WTC11 (cell line): ENCODE data around the gene RHBDL1. TPM values are rescaled to one million over a fixed set of nuclear protein-coding genes. Genes with fewer than 3 reads are reported as not detected.

Source experiments
- ATAC-seq: fragments of 200-7000 bp; cut with Tn5 transposase; 2 replicates; pipeline ENCODE4 v1.10.0; 2021; ENCODE audit warnings: mild to moderate bottlenecking, moderate library complexity
- CTCF ChIA-PET: fragments of 300-600 bp; sonication (Branson Sonifier 250); formaldehyde crosslinking; loops from one replicate; lab custom pipeline; 2021; ENCODE audit warnings: antibody characterized with exemption; lab: Charles Lee
- POLR2A ChIA-PET: fragments of 350-600 bp; sonication (Branson Sonifier 250); formaldehyde crosslinking; loops from one replicate; lab custom pipeline; 2021; ENCODE audit warnings: antibody characterized with exemption; lab: Charles Lee
- DNase-seq: peaks from one replicate; pipeline ENCODE4 v3.0.0; 2021; ENCODE audit warnings: low spot score
- H3K27ac Mint-ChIP-seq: 2 replicates; pipeline ENCODE4 v1.8.0; 2021; ENCODE audit warnings: mixed read lengths
- H3K27me3 Mint-ChIP-seq: 2 replicates; pipeline ENCODE4 v1.8.0; 2021; ENCODE audit warnings: low read depth, mild to moderate bottlenecking, moderate library complexity, mixed read lengths
- H3K36me3 Mint-ChIP-seq: 2 replicates; pipeline ENCODE4 v1.8.0; 2021; ENCODE audit warnings: mixed read lengths
- H3K4me1 Mint-ChIP-seq: 2 replicates; pipeline ENCODE4 v1.8.0; 2022; ENCODE audit warnings: mixed read lengths
- H3K4me3 Mint-ChIP-seq: 2 replicates; pipeline ENCODE4 v1.8.0; 2021; ENCODE audit warnings: mild to moderate bottlenecking, moderate library complexity, mixed read lengths
- H3K9me3 Mint-ChIP-seq: 2 replicates; pipeline ENCODE4 v1.8.0; 2021; ENCODE audit warnings: mixed read lengths
- ATF2 ChIP-seq: sonication (generic); formaldehyde crosslinking; IDR thresholded peaks from 2 replicates; pipeline ENCODE4 v1.8.1; 2022; ENCODE audit warnings: low read depth, missing genetic modification reagents, borderline replicate concordance
- ATF6 ChIP-seq: sonication (generic); formaldehyde crosslinking; IDR thresholded peaks from 2 replicates; pipeline ENCODE4 v1.8.1; 2023; ENCODE audit warnings: mild to moderate bottlenecking, missing genetic modification reagents
- CREB1 ChIP-seq: sonication (generic); formaldehyde crosslinking; IDR thresholded peaks from 2 replicates; pipeline ENCODE4 v1.8.0; 2023; ENCODE audit warnings: mild to moderate bottlenecking, missing genetic modification reagents
- CTCF ChIP-seq: fragments of 200-600 bp; IDR thresholded peaks from 2 replicates; pipeline ENCODE4 v1.8.0; 2022; ENCODE audit warnings: antibody characterized with exemption
- ERG ChIP-seq: fragments of 250-450 bp; sonication (Bioruptor Pico); IDR thresholded peaks from 2 replicates; pipeline ENCODE4 v1.8.0; 2021; ENCODE audit warnings: mild to moderate bottlenecking
- FOXP1 ChIP-seq: sonication (generic); formaldehyde crosslinking; IDR thresholded peaks from 2 replicates; pipeline ENCODE4 v1.8.0; 2022; ENCODE audit warnings: missing genetic modification reagents, mild to moderate bottlenecking, moderate library complexity, borderline replicate concordance
- FOXP4 ChIP-seq: sonication (generic); formaldehyde crosslinking; IDR thresholded peaks from 2 replicates; pipeline ENCODE4 v1.8.0; 2022; ENCODE audit warnings: mild to moderate bottlenecking, missing genetic modification reagents
- GRHL2 ChIP-seq: fragments of 250-450 bp; sonication (Bioruptor Pico); IDR thresholded peaks from 2 replicates; pipeline ENCODE4 v1.8.0; 2022; ENCODE audit warnings: mild to moderate bottlenecking, moderate library complexity; ENCODE audit not compliant: insufficient replicate concordance, severe bottlenecking
- HMGA2 ChIP-seq: fragments of 250-450 bp; sonication (Bioruptor Pico); IDR thresholded peaks from 2 replicates; pipeline ENCODE4 v1.4.0; 2021; ENCODE audit warnings: mild to moderate bottlenecking, moderate library complexity
- JUN ChIP-seq: sonication (generic); formaldehyde crosslinking; IDR thresholded peaks from 2 replicates; pipeline ENCODE4 v1.8.0; 2023; ENCODE audit warnings: mild to moderate bottlenecking, missing genetic modification reagents
- KAT7 ChIP-seq: sonication (generic); formaldehyde crosslinking; IDR thresholded peaks from 2 replicates; pipeline ENCODE4 v1.8.1; 2023; ENCODE audit warnings: missing genetic modification reagents, mild to moderate bottlenecking, borderline replicate concordance
- OVOL2 ChIP-seq: fragments of 250-450 bp; sonication (Bioruptor Pico); IDR thresholded peaks from 2 replicates; pipeline ENCODE4 v1.9.0; 2021; ENCODE audit warnings: mild to moderate bottlenecking, borderline replicate concordance
- RELA ChIP-seq: sonication (generic); formaldehyde crosslinking; IDR thresholded peaks from 2 replicates; pipeline ENCODE4 v1.8.1; 2022; ENCODE audit warnings: missing genetic modification reagents, mild to moderate bottlenecking, borderline replicate concordance
- SMAD4 ChIP-seq: sonication (generic); formaldehyde crosslinking; IDR thresholded peaks from 2 replicates; pipeline ENCODE4 v1.8.0; 2022; ENCODE audit warnings: mild to moderate bottlenecking, missing genetic modification reagents
- USF2 ChIP-seq: sonication (generic); formaldehyde crosslinking; IDR thresholded peaks from 2 replicates; pipeline ENCODE4 v1.8.1; 2023; ENCODE audit warnings: mild to moderate bottlenecking, missing genetic modification reagents, moderate library complexity
- ZNF121 ChIP-seq: sonication (generic); formaldehyde crosslinking; IDR thresholded peaks from 2 replicates; pipeline ENCODE4 v1.8.0; 2023; ENCODE audit warnings: missing genetic modification reagents
- ZNF219 ChIP-seq: sonication (generic); formaldehyde crosslinking; IDR thresholded peaks from 2 replicates; pipeline ENCODE4 v1.8.0; 2023; ENCODE audit warnings: missing genetic modification reagents, mild to moderate bottlenecking, borderline replicate concordance
- ZNF263 ChIP-seq: sonication (generic); formaldehyde crosslinking; IDR thresholded peaks from 2 replicates; pipeline ENCODE4 v1.8.1; 2022; ENCODE audit warnings: low read depth, mild to moderate bottlenecking, moderate library complexity, missing genetic modification reagents
- ZNF317 ChIP-seq: sonication (generic); formaldehyde crosslinking; IDR thresholded peaks from 2 replicates; pipeline ENCODE4 v1.8.1; 2023; ENCODE audit warnings: low read depth, mild to moderate bottlenecking, moderate library complexity, missing genetic modification reagents, borderline replicate concordance
- ZNF671 ChIP-seq: fragments of 250-450 bp; sonication (Bioruptor Pico); IDR thresholded peaks from 2 replicates; pipeline ENCODE4 v1.8.0; 2021; ENCODE audit warnings: mild to moderate bottlenecking
- total RNA-seq: library from RNA; stranded (reverse); gene quantifications from 3 replicates; pipeline ENCODE4 v1.2.3, GENCODE V29; 2021

The RHBDL1 gene
- total RNA-seq, 1 experiment from 2014 or later: 8.2 TPM

- TF ChIP-seq ATF2 (no peak), ZNF671 (CRISPR knock-in tag) (no peak), RELA (CRISPR knock-in tag) (no peak), OVOL2 (CRISPR knock-in tag) (no peak), ZNF121 (CRISPR knock-in tag) (no peak), ERG (CRISPR knock-in tag) (no peak), GRHL2 (CRISPR knock-in tag) (no peak), ATF6 (CRISPR knock-in tag) (no peak), HMGA2 (CRISPR knock-in tag) (peak; percentile 58; the same call in 1 of the 2 replicates), KAT7 (CRISPR knock-in tag) (no peak; the same call in 1 of the 2 replicates), CTCF (no peak), CREB1 (no peak), ZNF219 (CRISPR knock-in tag) (peak; percentile 87; the same call in 1 of the 2 replicates), ZNF263 (CRISPR knock-in tag) (no peak), FOXP1 (CRISPR knock-in tag) (peak; percentile 58; the same call in 1 of the 2 replicates)
Observed at GRCh38 chr16:636206-637080, 39.0 kb upstream of the RHBDL1 start, which contains the start of gene METTL26 (continued).

GRCh38 chr16:637081-638018 is 38.1 kb upstream of the RHBDL1 start:
- H3K4me3 Mint-ChIP-seq: peak overlapping the region; percentile 97
- CTCF ChIA-PET: interaction anchor here (0.5 to 4.0 kb wide), 17 partner anchors 11 to 284 kb away, joined by 3 to 37 read pairs (median 7); partner anchors contain the start of genes RHBDL1, RHOT2 and WDR90
- no peaks in the 10 kb centered on the region for H3K36me3 Mint-ChIP-seq
- H3K9me3 Mint-ChIP-seq: no peaks in the 10 kb centered on the region
- peak; percentile 91 for DNase-seq
- H3K4me1 Mint-ChIP-seq: peaks cover 19% of the 10 kb centered on the region
- ATAC-seq: peak; percentile 19
- H3K27ac Mint-ChIP-seq: peak overlapping the region; percentile 70
- peaks cover 4% of the 10 kb centered on the region; the same call in 1 of the 2 replicates for H3K27me3 Mint-ChIP-seq
- POLR2A ChIA-PET: interaction anchor here (0.8 to 1.5 kb wide), 4 partner anchors 11 to 30 kb away, joined by 3 to 7 read pairs (median 5); partner anchors contain the start of genes RHOT2 and WDR90
- TF ChIP-seq ZNF121 (CRISPR knock-in tag) (no peak), CTCF (no peak), ZNF317 (CRISPR knock-in tag) (no peak), JUN (CRISPR knock-in tag) (no peak), USF2 (CRISPR knock-in tag) (peak; percentile 88), SMAD4 (no peak), FOXP4 (CRISPR knock-in tag) (0 out of 2 replicates have a peak, but pooled peaks have one; percentile 27)
